Kidney (tissue), 14 donors: ENCODE results near the gene MAP3K6. TPM values are rescaled to one million over a fixed set of nuclear protein-coding genes. Genes with fewer than 3 reads are reported as not detected.

Experiments
- DNase-seq, 5 donors: peaks; one replicate each; pipeline ENCODE4 v3.0.0-alpha.2; 2013 to 2020
- FAIRE-seq: peaks from 2 replicates; lab custom pipeline; 2012; peaks lifted over from hg19 to GRCh38; lab: Jason Lieb, UNC
- H3K27ac ChIP-seq, 2 donors: one replicate each; pipeline ENCODE4 v1.7.0; 2013; ENCODE audit warnings: low read depth in 2 of 2, low read length in 2 of 2, inconsistent platforms in 1 of 2
- H3K27me3 ChIP-seq: one replicate; pipeline ENCODE4 v1.7.1; 2013; ENCODE audit warnings: low read length, inconsistent platforms; ENCODE audit not compliant: control insufficient read depth, insufficient read depth
- H3K36me3 ChIP-seq, 3 donors: one replicate each; pipeline versions ENCODE4 v1.7.0 to v1.7.1; 2013; ENCODE audit warnings: low read length in 3 of 3, control low read depth in 1 of 3, inconsistent platforms in 1 of 3; ENCODE audit not compliant: insufficient read depth in 3 of 3, control insufficient read depth in 2 of 3
- H3K4me1 ChIP-seq, 3 donors: one replicate each; pipeline versions ENCODE4 v1.7.0 to v1.7.1; 2013; ENCODE audit warnings: low read length in 3 of 3, inconsistent platforms in 1 of 3, low read depth in 1 of 3; ENCODE audit not compliant: control insufficient read depth in 2 of 3, insufficient read depth in 2 of 3
- H3K4me3 ChIP-seq, 3 donors: one replicate each; pipeline versions ENCODE4 v1.7.0 to v1.8.1; 2013; ENCODE audit warnings: low read length in 3 of 3, control low read depth in 1 of 3, inconsistent platforms in 1 of 3
- H3K9ac ChIP-seq, 3 donors: one replicate each; pipeline versions ENCODE4 v1.7.0 to v1.7.1; 2013; ENCODE audit warnings: low read length in 3 of 3, control low read depth in 1 of 3, inconsistent platforms in 1 of 3
- H3K9me3 ChIP-seq, 3 donors: one replicate each; pipeline versions ENCODE4 v1.7.0 to v1.7.1; 2013; ENCODE audit warnings: low read length in 3 of 3, control low read depth in 1 of 3, inconsistent platforms in 1 of 3; ENCODE audit not compliant: control insufficient read depth in 2 of 3, insufficient read depth in 1 of 3
- CTCF ChIP-seq: IDR thresholded peaks from 3 replicates; pipeline ENCODE4 v1.5.1; 2012; ENCODE audit warnings: mild to moderate bottlenecking, moderate library complexity, borderline replicate concordance; ENCODE audit not compliant: insufficient read depth; ENCODE audit errors: extremely low read depth
- intact Hi-C: fragments of 100-400 bp; cut with DNase I; formaldehyde crosslinking; loops from one replicate; pipeline ENCODE4 v1.11.1; 2022
- polyA plus RNA-seq: library from polyadenylated mRNA; stranded (reverse); fragments of 350-450 nt; fragmentation: Illumina TruSeq; extraction: RNeasy Lipid Tissue Mini Kit (QIAGEN cat#74804); gene quantifications from one replicate; pipeline ENCODE4 v1.2.3, GENCODE V29; 2014; ENCODE audit warnings: low read depth, low replicate concordance; ENCODE audit not compliant: insufficient read depth
- total RNA-seq: library from RNA; stranded (reverse); fragmentation: NEBNext Ultra II Directional; extraction: Animal tissue kit (Norgen Biotek cat#: 25700); gene quantifications from one replicate; pipeline ENCODE4 v1.2.1, GENCODE V29; 2021
- donor health status: control.
- donor health status: control.
- donor health status: control.
- donor health status: control.
- donor health status: control.
- donor health status: DM: yes; HTN: yes; CAD: no.
- donor health status: Normal renal cell carcinoma (clear cell type).

MAP3K6 gene
- total and polyA plus RNA-seq, 2 donors from 2014 or later: 59.7 to 86.7 TPM

- no peaks in the 10 kb centered on the region for H3K27me3 ChIP-seq
- intact Hi-C loops: no loop called here
- no peak overlapping the region for H3K27ac ChIP-seq
- FAIRE-seq (no peak), DNase-seq (peak in 1 of 5 donors; percentile 57)
- peaks cover 0 to 6% (median 0%) of the 10 kb centered on the region in 3 donors for H3K4me1 ChIP-seq
- no peaks in the 10 kb centered on the region for H3K9me3 ChIP-seq
- TF ChIP-seq CTCF: no peak
- no peak overlapping the region for H3K4me3 ChIP-seq
- H3K36me3 ChIP-seq: peaks cover 0 to 6% (median 0%) of the 10 kb centered on the region in 3 donors
- no peak overlapping the region for H3K9ac ChIP-seq
Measured at GRCh38 chr1:27356277-27356618, 10.5 kb downstream of the MAP3K6 start.

DNA sequence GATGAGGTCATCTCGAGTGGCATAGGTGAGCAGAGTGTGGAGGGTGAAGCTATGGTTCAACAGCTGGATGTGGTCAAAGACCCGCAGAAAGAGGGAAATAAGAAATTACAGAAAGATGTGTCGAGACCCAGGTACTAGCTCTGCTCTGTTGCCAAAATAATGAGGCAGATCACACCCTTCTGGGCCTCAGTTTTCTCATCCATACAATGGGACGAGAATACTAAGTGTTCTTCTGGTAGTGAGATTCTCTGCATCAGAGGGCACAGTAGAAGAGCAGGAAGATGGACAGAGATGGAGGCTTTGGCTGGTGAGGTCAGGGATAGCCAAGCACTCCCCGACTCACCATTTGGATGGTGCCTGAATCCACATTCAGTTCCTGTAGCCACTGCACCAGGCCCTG lies 11.1 kb downstream of the MAP3K6 start:
- no peak overlapping the region for H3K27ac ChIP-seq
- H3K9ac ChIP-seq: no peak overlapping the region
- H3K9me3 ChIP-seq: no peaks in the 10 kb centered on the region
- no peak for DNase-seq
- peaks cover 0 to 6% (median 0%) of the 10 kb centered on the region in 3 donors for H3K36me3 ChIP-seq
- no peak overlapping the region for H3K4me3 ChIP-seq
- H3K4me1 ChIP-seq: peaks cover 0 to 10% (median 0%) of the 10 kb centered on the region in 3 donors
- no peak for FAIRE-seq
- intact Hi-C loops: no loop called here
- no peaks in the 10 kb centered on the region for H3K27me3 ChIP-seq
- no peak for TF ChIP-seq CTCF

GRCh38 chr1:27353629-27354028 lies 13.1 kb downstream of the MAP3K6 start:
- H3K27me3 ChIP-seq: no peaks in the 10 kb centered on the region
- no peak overlapping the region for H3K9ac ChIP-seq
- intact Hi-C loops: no loop called here
- H3K4me3 ChIP-seq: no peak overlapping the region
- no peaks in the 10 kb centered on the region for H3K9me3 ChIP-seq
- FAIRE-seq (no peak), DNase-seq (no peak)
- no peak for TF ChIP-seq CTCF
- peaks cover 0 to 19% (median 5%) of the 10 kb centered on the region in 3 donors for H3K4me1 ChIP-seq
- H3K36me3 ChIP-seq: peaks cover 0 to 6% (median 0%) of the 10 kb centered on the region in 3 donors
- H3K27ac ChIP-seq: no peak overlapping the region

GRCh38 chr1:27353166-27353565 lies 13.6 kb downstream of the MAP3K6 start:
- Histone ChIP-seq H3K4me1 (peaks cover 0 to 19% (median 5%) of the 10 kb centered on the region in 3 donors), H3K27ac (no peak overlapping the region), H3K4me3 (no peak overlapping the region), H3K27me3 (no peaks in the 10 kb centered on the region), H3K36me3 (peaks cover 0 to 6% (median 0%) of the 10 kb centered on the region in 3 donors), H3K9ac (no peak overlapping the region), H3K9me3 (no peaks in the 10 kb centered on the region)
- no peak for TF ChIP-seq CTCF
- DNase-seq (no peak), FAIRE-seq (no peak)
- intact Hi-C loops: no loop called here
